Esophagus muscularis mucosa (tissue), 3 donors: ENCODE data around the gene AOC2.

ENCODE experiments used
- CTCF ChIP-seq, 3 experiments: fragments of 200-600 bp in 2 of 3; fragments of 450-650 bp in 1 of 3; sonication (generic) in 2 of 3; IDR thresholded peaks; one replicate each; pipeline ENCODE4 v1.5.1; 2017 to 2019; ENCODE audit warnings: antibody characterized with exemption in 3 of 3, mild to moderate bottlenecking in 2 of 3, moderate library complexity in 1 of 3
- EP300 ChIP-seq: sonication (generic); formaldehyde crosslinking; IDR thresholded peaks from one replicate; pipeline ENCODE4 v1.6.1; 2017; ENCODE audit warnings: antibody characterized with exemption

DNA sequence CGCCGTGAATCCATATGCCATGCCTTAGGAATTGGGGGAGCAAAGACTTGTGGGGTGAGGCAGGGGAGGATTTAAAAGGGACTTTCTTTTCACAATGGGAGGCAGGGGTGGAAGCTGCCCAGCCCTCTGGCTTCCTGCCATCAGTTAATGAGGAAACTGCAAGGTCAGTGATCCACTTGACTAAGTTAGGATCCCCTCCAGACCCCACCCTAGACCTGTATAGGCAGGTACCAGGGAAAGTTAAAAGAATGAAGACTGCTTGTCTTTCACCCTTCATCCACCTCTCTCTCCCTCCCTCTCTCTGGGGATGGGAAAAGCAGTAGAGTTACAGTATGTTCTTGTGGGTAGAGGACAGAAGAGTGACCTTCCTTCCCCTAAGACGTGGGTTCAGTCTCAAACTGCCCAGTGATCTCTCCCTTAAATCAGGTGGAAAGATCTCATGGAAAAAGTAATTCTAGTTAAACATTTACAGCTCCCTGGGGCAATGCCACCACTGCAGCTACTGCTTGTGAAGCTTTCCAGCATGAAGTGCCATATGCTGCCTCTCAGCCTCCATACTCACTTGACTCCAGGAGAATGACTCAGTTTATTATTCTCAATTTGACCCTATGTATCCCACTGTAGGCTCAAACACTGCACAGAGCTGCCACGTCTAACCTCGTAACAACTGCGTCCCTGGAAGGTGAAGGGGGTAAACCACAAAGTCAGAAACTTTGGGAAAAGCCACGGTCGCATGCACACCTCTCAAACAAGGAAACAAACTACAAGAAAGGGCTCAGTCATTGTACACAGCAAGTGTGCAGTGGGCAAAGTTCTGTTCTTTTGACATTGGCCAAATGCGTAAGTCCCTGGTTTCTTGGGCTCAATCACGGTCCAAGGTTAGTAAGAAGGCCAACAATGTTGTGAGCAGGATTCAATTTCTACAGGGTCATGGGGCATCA lies 47.0 kb upstream of the AOC2 start:
- TF ChIP-seq CTCF (IDR thresholded peaks at IDR 0.05) (no peak), EP300 (no peak)
